Neural progenitor cell (in vitro differentiated cells): ENCODE data around the gene BCAS3.

Source experiments
- CTCF ChIP-seq: fragments of 200-600 bp; sonication (generic); IDR thresholded peaks from 2 replicates; pipeline ENCODE4 v1.5.1; 2017; ENCODE audit warnings: antibody characterized with exemption, mild to moderate bottlenecking
- EZH2 ChIP-seq: fragments of 200-600 bp; sonication (generic); IDR thresholded peaks from 2 replicates; pipeline ENCODE4 v1.6.1; 2017; ENCODE audit warnings: antibody characterized with exemption, mild to moderate bottlenecking, moderate library complexity
- EZH2phosphoT487 ChIP-seq: fragments of 200-600 bp; sonication (generic); IDR thresholded peaks from 2 replicates; pipeline ENCODE4 v1.6.1; 2017; ENCODE audit warnings: antibody characterized with exemption

DNA sequence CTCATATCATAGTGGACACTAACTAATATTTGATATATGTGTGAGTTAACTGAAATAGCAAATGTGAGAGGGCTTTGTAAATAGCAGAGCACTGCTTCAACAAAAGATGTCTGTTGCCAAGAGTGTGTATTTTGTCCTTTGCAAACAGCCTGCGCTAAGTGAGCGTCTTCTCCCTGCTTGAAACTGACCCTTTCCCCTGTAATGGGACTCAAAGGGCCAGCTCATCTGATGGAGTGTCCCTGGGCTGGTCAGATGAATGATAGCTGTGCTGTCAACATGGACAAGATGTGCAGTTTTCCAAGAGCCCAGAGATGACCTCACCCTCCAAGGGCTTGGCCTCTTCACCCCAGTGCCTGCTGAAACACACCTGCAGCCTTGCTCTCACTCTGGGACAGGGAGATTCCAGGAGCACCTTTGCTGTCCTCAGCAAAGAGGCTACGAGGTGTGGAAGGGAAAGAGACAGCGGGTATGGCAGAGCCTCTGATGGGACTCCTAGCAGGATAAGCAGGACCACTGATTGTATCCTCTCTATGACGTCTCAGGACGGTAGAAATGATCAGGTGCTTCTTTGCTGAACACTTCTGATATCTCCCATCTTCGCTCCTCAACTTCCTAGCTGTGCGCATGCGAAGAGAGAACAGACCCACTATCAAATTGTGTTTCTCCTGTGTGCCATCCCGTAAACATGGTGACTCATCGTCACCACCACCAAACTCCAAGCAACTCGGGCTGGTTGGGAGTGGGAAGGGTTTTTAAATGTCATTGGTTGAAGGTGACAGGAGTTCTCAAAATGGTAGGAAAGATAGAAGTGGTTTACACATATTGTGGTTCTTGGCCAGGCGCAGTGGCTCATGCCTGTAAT lies 686.2 kb downstream of the BCAS3 start:
- no peak for TF ChIP-seq CTCF
- no peak for TF ChIP-seq EZH2
- no peak for TF ChIP-seq EZH2phosphoT487
